GM12878 (cell line): ENCODE data around the gene CYP4X1. TPM values are rescaled to one million over a fixed set of nuclear protein-coding genes. Genes with fewer than 3 reads are reported as not detected.
"Not testable (repeated sequence)": the region's sequence is repeated elsewhere in the genome, so short reads cannot be mapped to it uniquely, and the experiment has no call there.

Experiments
- ATAC-seq: fragments of 200-7000 bp; cut with Tn5 transposase; 3 replicates; pipeline ENCODE4 v1.9.1; 2020; ENCODE audit warnings: mild to moderate bottlenecking, moderate library complexity
- BruUV-seq: library from RNA; stranded (reverse); fragments of 400-500 nt; replicated peaks from 2 replicates; lab custom pipeline; 2021; lab: Mats Ljungman, UMichigan
- CTCF ChIA-PET: fragments of 300-600 bp; sonication (Branson Sonifier 250); formaldehyde crosslinking; extraction: SDS; loops from one replicate; lab custom pipeline; 2021; ENCODE audit warnings: inconsistent platforms; lab: Yijun Ruan, JAX
- POLR2A ChIA-PET: fragments of 350-600 bp; formaldehyde crosslinking; extraction: SDS; loops from one replicate; lab custom pipeline; 2021; ENCODE audit warnings: inconsistent platforms; lab: Charles Lee
- RAD21 ChIA-PET: fragments of 300-600 bp; sonication (Branson Sonifier 250); formaldehyde crosslinking; loops from one replicate; lab custom pipeline; 2023; ENCODE audit warnings: antibody characterized with exemption; ENCODE audit not compliant: unreplicated experiment; lab: Charles Lee
- SMC1A ChIA-PET: fragments of 300-600 bp; sonication (Branson Sonifier 250); formaldehyde crosslinking; loops from one replicate; lab custom pipeline; 2023; ENCODE audit not compliant: unreplicated experiment, uncharacterized antibody; lab: Charles Lee
- DNase-seq: peaks from one replicate; pipeline ENCODE4 v3.0.0-alpha.2; 2011; ENCODE audit warnings: low read depth, low spot score
- FAIRE-seq: peaks from 3 replicates; lab custom pipeline; 2011; peaks lifted over from hg19 to GRCh38; lab: Jason Lieb, UNC
- H2AFZ ChIP-seq: 2 replicates; pipeline ENCODE4 v1.6.0; 2011; ENCODE audit warnings: low read depth, low read length, control low read depth; ENCODE audit not compliant: control insufficient read depth
- H3K27ac ChIP-seq: 2 replicates; pipeline ENCODE4 v1.5.1; 2011; ENCODE audit warnings: control low read depth; ENCODE audit not compliant: control insufficient read depth, insufficient read depth
- H3K27me3 ChIP-seq, 2 experiments: replicated peaks in 1 of 2; 2 replicates each; pipeline versions ENCODE4 v1.6.0 to v1.6.1; 2011; ENCODE audit warnings: low read length in 1 of 2; ENCODE audit not compliant: control insufficient read depth in 2 of 2, insufficient read depth in 2 of 2
- H3K36me3 ChIP-seq, 2 experiments: 2 replicates each; pipeline ENCODE4 v1.5.1; 2011; ENCODE audit warnings: low read length in 1 of 2; ENCODE audit not compliant: control insufficient read depth in 2 of 2, insufficient read depth in 2 of 2
- H3K4me1 ChIP-seq: 2 replicates; pipeline ENCODE4 v1.6.1; 2011; ENCODE audit warnings: mild to moderate bottlenecking, low read length, moderate library complexity, mixed read lengths; ENCODE audit not compliant: control insufficient read depth, insufficient read depth
- H3K4me2 ChIP-seq: 2 replicates; pipeline ENCODE4 v1.6.0; 2011; ENCODE audit warnings: control low read depth; ENCODE audit not compliant: control insufficient read depth, insufficient read depth
- H3K4me3 ChIP-seq: fragments of 200-600 bp; sonication (generic); 2 replicates; pipeline ENCODE4 v1.5.1; 2016
- H3K79me2 ChIP-seq: 2 replicates; pipeline ENCODE4 v1.6.0; 2011; ENCODE audit warnings: low read length; ENCODE audit not compliant: control insufficient read depth, insufficient read depth
- H3K9ac ChIP-seq: 2 replicates; pipeline ENCODE4 v1.8.0; 2011; ENCODE audit warnings: low read length, control low read depth, mixed read lengths; ENCODE audit not compliant: control insufficient read depth, insufficient read depth
- H3K9me3 ChIP-seq: replicated peaks from 3 replicates; pipeline ENCODE4 v1.5.1; 2011; ENCODE audit warnings: mild to moderate bottlenecking, low read length; ENCODE audit not compliant: control insufficient read depth, insufficient read depth
- H4K20me1 ChIP-seq: 2 replicates; pipeline ENCODE4 v1.6.0; 2011; ENCODE audit not compliant: control insufficient read depth, insufficient read depth
- BHLHE40 ChIP-seq, 2 experiments: fragments of 450-650 bp in 1 of 2; IDR thresholded peaks; 2 replicates each; pipeline ENCODE4 v1.6.1; 2011 to 2017; ENCODE audit warnings: low read depth in 2 of 2, borderline replicate concordance in 1 of 2, improper control_type of control experiment in 1 of 2, low read length in 1 of 2, mild to moderate bottlenecking in 1 of 2
- BMI1 ChIP-seq: fragments of 450-650 bp; IDR thresholded peaks from 2 replicates; pipeline ENCODE4 v1.6.1; 2016; ENCODE audit warnings: mild to moderate bottlenecking, moderate library complexity, borderline replicate concordance
- BRCA1 ChIP-seq: IDR thresholded peaks from 2 replicates; pipeline ENCODE4 v1.6.1; 2011; ENCODE audit warnings: low read depth, low read length, improper control_type of control experiment
- KAT2A ChIP-seq: conservative IDR thresholded peaks from 2 replicates; pipeline ENCODE4 v1.6.1; 2011; ENCODE audit warnings: low read depth, low read length; ENCODE audit not compliant: control insufficient read depth
- KDM1A ChIP-seq: fragments of 200-600 bp; sonication (generic); IDR thresholded peaks from 2 replicates; pipeline ENCODE4 v1.6.1; 2016; ENCODE audit warnings: borderline replicate concordance
- MTA3 ChIP-seq: IDR thresholded peaks from 2 replicates; pipeline ENCODE4 v1.6.1; 2012; ENCODE audit warnings: low read length, inconsistent platforms, borderline replicate concordance
- PAX8 ChIP-seq: fragments of 450-650 bp; IDR thresholded peaks from 2 replicates; pipeline ENCODE4 v1.6.1; 2017; ENCODE audit warnings: mild to moderate bottlenecking, moderate library complexity
- RB1 ChIP-seq: fragments of 450-650 bp; formaldehyde crosslinking; IDR thresholded peaks from 2 replicates; pipeline ENCODE4 v1.6.1; 2017; ENCODE audit warnings: mild to moderate bottlenecking, borderline replicate concordance
- SIX5 ChIP-seq: IDR thresholded peaks from 2 replicates; pipeline ENCODE4 v1.6.1; 2011; ENCODE audit warnings: mild to moderate bottlenecking, low read depth, low read length, moderate library complexity; ENCODE audit not compliant: severe bottlenecking
- SP1 ChIP-seq: IDR thresholded peaks from one replicate; pipeline ENCODE4 v1.6.1; 2011; ENCODE audit warnings: low read depth, low read length
- STAT3 ChIP-seq: IDR thresholded peaks from 2 replicates; pipeline ENCODE4 v1.6.1; 2011; ENCODE audit warnings: low read depth, low read length, improper control_type of control experiment
- TAF1 ChIP-seq: IDR thresholded peaks from 2 replicates; pipeline ENCODE4 v1.6.1; 2011; ENCODE audit warnings: mild to moderate bottlenecking, low read depth, low read length, borderline replicate concordance
- WGBS: methylation state at CpG from one replicate; pipeline ENCODE4 v1.1.6; 2016; ENCODE audit warnings: low lambda C conversion rate; ENCODE audit not compliant: insufficient replicate concordance, insufficient coverage; ENCODE audit errors: missing lambda C conversion rate; 5-methylcytosine and 5-hydroxymethylcytosine counted together
- in situ Hi-C: fragments of 300-500 bp; cut with MboI; formaldehyde crosslinking; loops from 9 replicates; pipeline ENCODE4 v1.14.3; 2018; ENCODE audit warnings: mixed read lengths
- intact Hi-C: fragments of 100-400 bp; cut with micrococcal nuclease; formaldehyde crosslinking; loops from one replicate; pipeline ENCODE4 v1.14.2; 2022; ENCODE audit not compliant: unreplicated experiment
- polyA plus RNA-seq, 11 experiments: library from polyadenylated mRNA; depleted of rRNA in 4 of 11; unstranded in 6 of 11; stranded (reverse) in 5 of 11; fragments of >200 nt; fragmentation: Nextera tagmentation in 4 of 11; fragmentation: Illumina TruSeq in 1 of 11; extraction: Ambion mirVana in 4 of 11; extraction: Trizol in 1 of 11; gene quantifications; 1 replicate in 1 of 11; 2 replicates in 10 of 11; pipeline versions ENCODE4 v1.2.1 to v1.2.3, GENCODE V29; 2011 to 2016; ENCODE audit warnings: inconsistent platforms in 2 of 11, missing spikeins in 2 of 11, low read depth in 1 of 11
- total RNA-seq, 4 experiments: library from RNA; depleted of rRNA in 3 of 4; stranded (reverse); fragments of >200 nt in 3 of 4; fragmentation: Illumina TruSeq in 1 of 4; extraction: Trizol in 1 of 4; gene quantifications; 2 replicates each; pipeline versions ENCODE4 v1.2.1 to v1.2.3, GENCODE V29; 2013 to 2021
- TF ChIP-seq, protein P1 (sequence below): IDR thresholded peaks from 2 replicates; pipeline ENCODE4 v1.6.1; 2011; ENCODE audit warnings: low read depth, low read length, improper control_type of control experiment, borderline replicate concordance

CYP4X1 gene
- total and polyA plus RNA-seq, 10 of the 15 experiments (the other 5 are each of a cell fraction or from before 2014, with no cell fraction given) = 0.03 to 0.04 (median 0.03) TPM; not detected in 7

DNA sequence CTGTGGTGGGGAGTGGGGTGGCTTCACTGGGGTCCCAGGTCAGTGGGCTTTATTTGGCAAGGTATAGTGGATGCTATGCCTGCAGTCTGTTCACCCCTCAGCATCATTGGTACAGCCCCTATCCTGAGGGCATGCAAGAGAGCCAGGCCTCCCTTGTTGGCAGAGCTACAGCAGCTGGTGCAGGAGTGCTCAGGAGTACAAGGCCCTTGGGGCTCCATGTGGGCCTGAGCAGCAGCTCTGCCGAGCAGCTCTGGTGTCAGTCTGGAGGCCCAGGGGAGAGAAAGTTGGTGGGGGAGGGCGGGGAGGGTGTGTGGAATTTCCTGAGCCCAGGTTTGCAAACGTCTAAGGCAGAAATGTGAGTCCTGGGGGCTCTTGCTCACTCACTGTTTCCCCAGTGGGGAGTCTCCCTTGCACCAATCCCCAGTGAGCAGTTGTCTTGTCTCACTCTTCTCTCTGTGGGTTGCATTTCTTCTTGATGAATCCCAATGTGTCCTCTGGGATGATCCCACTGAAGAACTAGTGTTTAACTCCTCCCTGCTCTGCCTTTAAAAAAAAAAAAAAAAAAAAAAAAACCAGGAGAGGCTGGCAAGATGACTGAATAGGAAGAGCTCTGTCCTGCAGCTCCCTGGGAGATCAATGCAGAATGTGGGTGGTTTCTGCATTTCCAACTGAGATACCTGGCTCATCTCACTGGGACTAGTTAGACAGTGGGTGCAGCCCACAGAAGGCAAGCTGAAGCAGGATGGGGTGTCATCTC lies 39.5 kb upstream of the CYP4X1 start:
- Histone ChIP-seq H3K4me2 (no peak overlapping the region), H3K9me3 (no peaks in the 10 kb centered on the region), H3K36me3 (no peaks in the 10 kb centered on the region), H3K4me3 (no peak overlapping the region), H4K20me1 (no peaks in the 10 kb centered on the region), H3K9ac (no peak overlapping the region), H2AFZ (no peak overlapping the region), H3K27me3 (no peaks in the 10 kb centered on the region; a peak in 1 of 4 replicates), H3K4me1 (no peaks in the 10 kb centered on the region), H3K27ac (no peak overlapping the region), H3K79me2 (no peaks in the 10 kb centered on the region)
- WGBS = no CpG with 5 or more reads among the region's 3 CpGs
- SMC1A ChIA-PET = no interaction called here
- ATAC-seq (no peak), DNase-seq (no peak), FAIRE-seq (no peak)
- TF ChIP-seq SP1 (no peak), TAF1 (no peak), RB1 (no peak), KDM1A (no peak), SIX5 (no peak), MTA3 (no peak), KAT2A (no peak), BHLHE40 (IDR thresholded peaks at IDR 0.05; ENCODE audit: borderline replicate concordance in 1 of 2, low read depth in 2 of 2, low read length in 1 of 2) (no peak), PAX8 (no peak), BRCA1 (no peak), STAT3 (no peak), BMI1 (no peak)
- TF ChIP-seq, protein P1, sequence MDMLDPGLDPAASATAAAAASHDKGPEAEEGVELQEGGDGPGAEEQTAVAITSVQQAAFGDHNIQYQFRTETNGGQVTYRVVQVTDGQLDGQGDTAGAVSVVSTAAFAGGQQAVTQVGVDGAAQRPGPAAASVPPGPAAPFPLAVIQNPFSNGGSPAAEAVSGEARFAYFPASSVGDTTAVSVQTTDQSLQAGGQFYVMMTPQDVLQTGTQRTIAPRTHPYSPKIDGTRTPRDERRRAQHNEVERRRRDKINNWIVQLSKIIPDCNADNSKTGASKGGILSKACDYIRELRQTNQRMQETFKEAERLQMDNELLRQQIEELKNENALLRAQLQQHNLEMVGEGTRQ = no peak
- POLR2A ChIA-PET = interaction anchor here (0.6 kb wide), 2 partner anchors 276 to 386 kb away, joined by 3 read pairs; no protein-coding TSS in a partner anchor
- intact Hi-C loops (no loop called here), in situ Hi-C loops (no loop called here)
- no TSS peak for BruUV-seq
- RAD21 ChIA-PET = no interaction called here
- CTCF ChIA-PET = no interaction called here

- H3K79me2 ChIP-seq, ATAC-seq, H3K36me3 ChIP-seq, in situ Hi-C loops, RAD21 ChIA-PET, H3K4me3 ChIP-seq, H3K27ac ChIP-seq, H4K20me1 ChIP-seq, H3K27me3 ChIP-seq, POLR2A ChIA-PET, H3K4me2 ChIP-seq, FAIRE-seq, BruUV-seq, DNase-seq, H2AFZ ChIP-seq, H3K9ac ChIP-seq, intact Hi-C loops, H3K4me1 ChIP-seq, H3K9me3 ChIP-seq, CTCF ChIA-PET: not testable (repeated sequence)
- SMC1A ChIA-PET = interaction anchor here (1.4 kb wide), 1 partner anchor 15 kb away, joined by 3 read pairs; no protein-coding TSS in a partner anchor
- WGBS = 45% methylated on average over 2 of the region's 2 CpGs
Observed at GRCh38 chr1:46990541-46990940, 32.9 kb upstream of the CYP4X1 start.
